K562 (cell line): ENCODE measurements around the gene LRFN4. TPM values are rescaled to one million over a fixed set of nuclear protein-coding genes. Genes with fewer than 3 reads are reported as not detected.

ENCODE experiments used
- ATAC-seq: fragments of 200-7000 bp; cut with Tn5 transposase; 3 replicates; pipeline ENCODE4 v1.9.1; 2020; ENCODE audit warnings: moderate library complexity
- BruUV-seq: library from RNA; stranded (reverse); fragments of 400-500 nt; replicated peaks from 2 replicates; lab custom pipeline; 2021; lab: Mats Ljungman, UMichigan
- CTCF ChIA-PET: fragments of 300-600 bp; formaldehyde crosslinking; extraction: SDS; loops from one replicate; lab custom pipeline; 2021; ENCODE audit warnings: low intra/inter-chr PET ratio; lab: Yijun Ruan, JAX
- POLR2A ChIA-PET: fragments of 300-600, 350-650 bp; sonication (Branson Sonifier 250); formaldehyde crosslinking; extraction: SDS; loops from one replicate; lab custom pipeline; 2021; ENCODE audit warnings: antibody characterized with exemption, inconsistent platforms; lab: Yijun Ruan, JAX
- DNase-seq, 4 experiments: peaks; one replicate each; pipeline versions ENCODE4 v3.0.0 to v3.0.0-alpha.2; 2011 to 2018; ENCODE audit warnings: low spot score in 3 of 4, mixed read lengths in 3 of 4; ENCODE audit errors: extremely low read depth in 1 of 4
- FAIRE-seq: peaks from 2 replicates; lab custom pipeline; 2011; peaks lifted over from hg19 to GRCh38; lab: Jason Lieb, UNC
- H2AFZ ChIP-seq: 2 replicates; pipeline ENCODE4 v1.6.0; 2011; ENCODE audit warnings: low read depth, low read length, control low read depth, inconsistent platforms
- H3K27ac ChIP-seq: fragments of 200-600 bp; 3 replicates; pipeline ENCODE4 v1.8.0; 2011; ENCODE audit warnings: low read depth, mild to moderate bottlenecking, control low read depth, inconsistent platforms, low read length, moderate library complexity, mixed read lengths; ENCODE audit errors: extremely low read depth
- H3K27me3 ChIP-seq, 2 experiments: fragments of 300-600 bp in 1 of 2; 2 replicates in 1 of 2; 3 replicates in 1 of 2; pipeline versions ENCODE4 v1.6.0 to v1.8.0; 2011; ENCODE audit warnings: inconsistent platforms in 2 of 2, low read length in 2 of 2, mild to moderate bottlenecking in 1 of 2, mixed read lengths in 1 of 2, moderate library complexity in 1 of 2; ENCODE audit not compliant: control insufficient read depth in 2 of 2, insufficient read depth in 2 of 2
- H3K36me3 ChIP-seq: fragments of 300-600 bp; 3 replicates; pipeline ENCODE4 v1.8.0; 2011; ENCODE audit warnings: mild to moderate bottlenecking, low read length, inconsistent platforms; ENCODE audit not compliant: control insufficient read depth, insufficient read depth
- H3K4me1 ChIP-seq, 2 experiments: fragments of 200-600 bp in 1 of 2; replicated peaks in 1 of 2; 2 replicates in 1 of 2; 3 replicates in 1 of 2; pipeline versions ENCODE4 v1.5.1 to v1.8.0; 2011; ENCODE audit warnings: inconsistent platforms in 2 of 2, low read length in 2 of 2, mild to moderate bottlenecking in 1 of 2, mixed read lengths in 1 of 2, moderate library complexity in 1 of 2; ENCODE audit not compliant: control insufficient read depth in 2 of 2, insufficient read depth in 2 of 2
- H3K4me2 ChIP-seq: 2 replicates; pipeline ENCODE4 v1.6.1; 2011; ENCODE audit warnings: low read length, control low read depth, inconsistent platforms, mixed read lengths; ENCODE audit not compliant: insufficient read depth
- H3K4me3 ChIP-seq: fragments of 200-600 bp; sonication (generic), shearing (Covaris generic); 2 replicates; pipeline ENCODE4 v1.5.1; 2016; ENCODE audit warnings: control low read depth, inconsistent platforms
- H3K79me2 ChIP-seq: fragments of 200-600 bp; 3 replicates; pipeline ENCODE4 v1.8.0; 2011; ENCODE audit warnings: low read length, inconsistent platforms; ENCODE audit not compliant: control insufficient read depth, insufficient read depth
- H3K9ac ChIP-seq, 2 experiments: 2 replicates each; pipeline versions ENCODE4 v1.6.0 to v1.6.1; 2011; ENCODE audit warnings: low read depth in 2 of 2, low read length in 2 of 2, control low read depth in 1 of 2, inconsistent platforms in 1 of 2, mild to moderate bottlenecking in 1 of 2, mixed read lengths in 1 of 2; ENCODE audit not compliant: insufficient read depth in 1 of 2
- H3K9me1 ChIP-seq: one replicate; pipeline ENCODE4 v1.6.0; 2011; ENCODE audit warnings: inconsistent platforms, mild to moderate bottlenecking, low read length, moderate library complexity; ENCODE audit not compliant: control insufficient read depth, insufficient read depth
- H3K9me3 ChIP-seq: replicated peaks from 2 replicates; pipeline ENCODE4 v1.5.1; 2011; ENCODE audit warnings: low read depth, low read length, inconsistent platforms; ENCODE audit not compliant: control insufficient read depth, insufficient read depth
- H4K20me1 ChIP-seq: replicated peaks from 2 replicates; pipeline ENCODE4 v1.6.1; 2011; ENCODE audit warnings: low read length, inconsistent platforms, mixed read lengths; ENCODE audit not compliant: control insufficient read depth, insufficient read depth
- ATF3 ChIP-seq, 2 experiments: fragments of 450-650 bp in 1 of 2; sonication (generic) in 1 of 2; formaldehyde crosslinking in 1 of 2; IDR thresholded peaks in 1 of 2; conservative IDR thresholded peaks in 1 of 2; 2 replicates each; pipeline versions ENCODE4 v1.6.1 to v1.8.1; 2016 to 2023; ENCODE audit warnings: mild to moderate bottlenecking in 2 of 2, moderate library complexity in 2 of 2, inconsistent platforms in 1 of 2, missing genetic modification reagents in 1 of 2
- CHD1 ChIP-seq: fragments of 200-600 bp; sonication (generic); IDR thresholded peaks from one replicate; pipeline ENCODE4 v1.6.1; 2012; ENCODE audit warnings: mild to moderate bottlenecking, moderate library complexity, low read length, inconsistent platforms
- HEY1 ChIP-seq: fragments of 250-450 bp; sonication (Bioruptor Pico); IDR thresholded peaks from 2 replicates; pipeline ENCODE4 v1.5.0; 2020; ENCODE audit warnings: mild to moderate bottlenecking, moderate library complexity, borderline replicate concordance
- SIN3A ChIP-seq, 2 experiments: fragments of 150-350 bp in 1 of 2; IDR thresholded peaks; 2 replicates each; pipeline ENCODE4 v1.6.1; 2011 to 2016; ENCODE audit warnings: borderline replicate concordance in 2 of 2, low read depth in 2 of 2, low read length in 2 of 2, mild to moderate bottlenecking in 2 of 2, moderate library complexity in 2 of 2; ENCODE audit not compliant: control insufficient read depth in 1 of 2
- TGIF2 ChIP-seq: sonication (generic); formaldehyde crosslinking; IDR thresholded peaks from 2 replicates; pipeline ENCODE4 v1.8.1; 2022; ENCODE audit warnings: mild to moderate bottlenecking, missing genetic modification reagents, moderate library complexity
- ZBTB43 ChIP-seq: sonication (generic); formaldehyde crosslinking; IDR thresholded peaks from 2 replicates; pipeline ENCODE4 v1.8.0; 2023; ENCODE audit warnings: mild to moderate bottlenecking, missing genetic modification reagents
- WGBS: fragments of 100-300 bp; shearing (Covaris generic); methylation state at CpG from one replicate; pipeline ENCODE4 v1.1.6; 2016; ENCODE audit warnings: low coverage, mixed read lengths; ENCODE audit not compliant: insufficient coverage; ENCODE audit errors: missing lambda C conversion rate; 5-methylcytosine and 5-hydroxymethylcytosine counted together
- in situ Hi-C: fragments of 300-500 bp; cut with MboI; formaldehyde crosslinking; loops from 4 replicates; pipeline ENCODE4 v1.15.0; 2018; ENCODE audit warnings: inconsistent platforms, mixed read lengths
- intact Hi-C: fragments of 100-400 bp; cut with micrococcal nuclease; formaldehyde crosslinking; loops from 2 replicates; pipeline ENCODE4 v1.14.2; 2022
- polyA plus RNA-seq, 8 experiments: library from polyadenylated mRNA; depleted of rRNA in 4 of 8; stranded (reverse) in 5 of 8; unstranded in 3 of 8; fragments of >200 nt; fragmentation: Nextera tagmentation in 2 of 8; fragmentation: Illumina TruSeq in 1 of 8; extraction: Ambion mirVana in 2 of 8; extraction: Trizol in 1 of 8; gene quantifications; 2 replicates each; pipeline versions ENCODE4 v1.2.1 to v1.2.3, GENCODE V29; 2011 to 2014; ENCODE audit warnings: inconsistent platforms in 1 of 8, missing spikeins in 1 of 8
- total RNA-seq, 7 experiments: library from RNA; depleted of rRNA in 6 of 7; stranded (reverse); fragments of >200 nt in 6 of 7; fragmentation: Illumina TruSeq in 2 of 7; extraction: Trizol in 2 of 7; gene quantifications; 2 replicates each; pipeline versions ENCODE4 v1.2.1 to v1.2.3, GENCODE V29; 2011 to 2021; ENCODE audit warnings: low replicate concordance in 1 of 7

The LRFN4 gene
- total and polyA plus RNA-seq, 9 of the 15 experiments (the other 6 are each of a cell fraction or from before 2014, with no cell fraction given) = 0.10 to 60.1 (median 6.7) TPM

GRCh38 chr11:66841861-66842260, 15.0 kb upstream of the LRFN4 start:
- FAIRE-seq (no peak), DNase-seq (no peak)
- Histone ChIP-seq H3K79me2 (peaks cover 48% of the 10 kb centered on the region), H3K36me3 (peaks cover 43% of the 10 kb centered on the region; the same call in 2 of the 3 replicates), H3K4me3 (peak overlapping the region; percentile 99), H3K4me1 (peaks cover 46 to 56% of the 10 kb centered on the region in 2 experiments)
- no TSS peak for BruUV-seq
- POLR2A ChIA-PET = interaction anchor here (0.5 to 5.3 kb wide), 8 partner anchors 12 to 1062 kb away, joined by 3 to 58 read pairs (median 3); partner anchors contain the start of genes CCDC87 and RBM4B
- WGBS = 65% methylated on average over 5 of the region's 7 CpGs
- TF ChIP-seq HEY1 (CRISPR knock-in tag) (0 out of 2 replicates have a peak, but pooled peaks have one; percentile 39), ZBTB43 (no peak)
- TF ChIP-seq, all 486 proteins: peak for 1
- H4K20me1 ChIP-seq = no peaks in the 10 kb centered on the region
- no peak for ATAC-seq
- intact Hi-C loops (loop anchor here (5.0 kb wide), 1 partner anchor 135 kb away; the partner anchor contains the start of gene C11orf86), in situ Hi-C loops (no loop called here)
- CTCF ChIA-PET = no interaction called here
- H3K27me3 ChIP-seq = no peaks in the 10 kb centered on the region
- H3K9ac ChIP-seq = peak overlapping the region; percentile 97 to 100
- H2AFZ ChIP-seq = no peak overlapping the region
- no peaks in the 10 kb centered on the region for H3K9me1 ChIP-seq
- H3K27ac ChIP-seq = peak overlapping the region; percentile 98; the same call in 2 of the 3 replicates
- no peaks in the 10 kb centered on the region for H3K9me3 ChIP-seq
- H3K4me2 ChIP-seq = peak overlapping the region; percentile 99

GRCh38 chr11:66842501-66842895, 14.4 kb upstream of the LRFN4 start:
- in situ Hi-C loops = no loop called here
- Histone ChIP-seq H2AFZ (peak overlapping the region; percentile 92; the same call in 1 of the 2 replicates), H3K9ac (peak overlapping the region; percentile 97 to 100), H3K9me1 (no peaks in the 10 kb centered on the region), H3K4me1 (peaks cover 46 to 56% of the 10 kb centered on the region in 2 experiments), H3K4me3 (peak overlapping the region; percentile 99), H3K9me3 (no peaks in the 10 kb centered on the region), H4K20me1 (no peaks in the 10 kb centered on the region), H3K79me2 (peaks cover 48% of the 10 kb centered on the region), H3K27ac (peak overlapping the region; percentile 98), H3K27me3 (no peaks in the 10 kb centered on the region), H3K36me3 (peaks cover 48% of the 10 kb centered on the region; the same call in 2 of the 3 replicates), H3K4me2 (peak overlapping the region; percentile 99)
- BruUV-seq = no TSS peak
- intact Hi-C loops = loop anchor here (5.0 kb wide), 1 partner anchor 135 kb away; the partner anchor contains the start of gene C11orf86
- FAIRE-seq = no peak
- ATAC-seq = peak; percentile 15
- WGBS = 2% methylated on average over 8 of the region's 11 CpGs
- TF ChIP-seq ATF3 (IDR thresholded peaks at IDR 0.05) = no peak
- TF ChIP-seq ATF3 (CRISPR knock-in tag; conservative IDR thresholded peaks at IDR 0.05) = 0 out of 2 replicates have a peak, but pooled peaks have one; percentile 5
- 0 out of 4 replicates have a peak, but pooled peaks of 1 of the 2 experiments have one; percentile 4 for TF ChIP-seq SIN3A (IDR thresholded peaks at IDR 0.05; ENCODE audit: borderline replicate concordance in 2 of 2, control insufficient read depth in 1 of 2, low read depth in 2 of 2, low read length in 2 of 2)
- TF ChIP-seq CHD1 = peak; percentile 17
- TF ChIP-seq TGIF2 (CRISPR knock-in tag) = no peak
- ChIA-PET CTCF (no interaction called here), POLR2A (interaction anchor here (0.6 to 5.3 kb wide), 8 partner anchors 11 to 1062 kb away, joined by 3 to 58 read pairs (median 4); partner anchors contain the start of gene RBM4B)
- DNase-seq = no peak
